ENCODE data around the gene NDUFS1. TPM values are rescaled to one million over a fixed set of nuclear protein-coding genes. Genes with fewer than 3 reads are reported as not detected.
"Not testable (repeated sequence)": the region's sequence is repeated elsewhere in the genome, so short reads cannot be mapped to it uniquely, and the experiment has no call there.

Gene NDUFS1
- total and polyA plus RNA-seq, 9 donors, result 47.3 to 99.3 (median 63.4) TPM

GRCh38 chr2:206150168-206150567 lies 9.1 kb downstream of the NDUFS1 start:
- peaks cover 36% of the 10 kb centered on the region for H3K36me3 ChIP-seq (ENCODE audit: control insufficient read depth, insufficient read depth, low read length)
- WGBS (ENCODE audit: insufficient coverage), result no CpG with 5 or more reads among the region's 1 CpG

GRCh38 chr2:206149330-206149729 lies 9.9 kb downstream of the NDUFS1 start:
- no peak for DNase-seq
- WGBS (ENCODE audit: insufficient coverage), result no CpG with 5 or more reads among the region's 1 CpG

More at GRCh38 chr2:206150168-206150567, 9.1 kb downstream of the NDUFS1 start:
- Histone ChIP-seq H3K27me3 (ENCODE audit: control insufficient read depth, insufficient read depth, low read length) (no peaks in the 10 kb centered on the region), H3K4me3 (ENCODE audit: low read length) (no peak overlapping the region), H3K4me1 (ENCODE audit: control insufficient read depth, insufficient read depth, low read length) (no peaks in the 10 kb centered on the region), H3K9me3 (replicated peaks; ENCODE audit: control insufficient read depth, low read depth, low read length) (no peaks in the 10 kb centered on the region), H3K27ac (ENCODE audit: low read length) (no peak overlapping the region)
- DNase-seq, result no peak

GRCh38 chr2:206145665-206146064 lies 13.6 kb downstream of the NDUFS1 start:
- WGBS (ENCODE audit: insufficient coverage), result 100% methylated on average over 1 of the region's 5 CpGs
- Histone ChIP-seq H3K4me1 (ENCODE audit: control insufficient read depth, insufficient read depth, low read length) (no peaks in the 10 kb centered on the region), H3K36me3 (ENCODE audit: control insufficient read depth, insufficient read depth, low read length) (peaks cover 57% of the 10 kb centered on the region), H3K4me3 (ENCODE audit: low read length) (no peak overlapping the region), H3K27ac (ENCODE audit: low read length) (no peak overlapping the region), H3K9me3 (replicated peaks; ENCODE audit: control insufficient read depth, low read depth, low read length) (no peaks in the 10 kb centered on the region), H3K27me3 (ENCODE audit: control insufficient read depth, insufficient read depth, low read length) (no peaks in the 10 kb centered on the region)
- no peak for DNase-seq

More at GRCh38 chr2:206149330-206149729, 9.9 kb downstream of the NDUFS1 start:
- Histone ChIP-seq H3K36me3 (ENCODE audit: control insufficient read depth, insufficient read depth, low read length) (peaks cover 36% of the 10 kb centered on the region), H3K27ac (ENCODE audit: low read length) (no peak overlapping the region), H3K27me3 (ENCODE audit: control insufficient read depth, insufficient read depth, low read length) (no peaks in the 10 kb centered on the region), H3K4me1 (ENCODE audit: control insufficient read depth, insufficient read depth, low read length) (no peaks in the 10 kb centered on the region), H3K4me3 (ENCODE audit: low read length) (no peak overlapping the region), H3K9me3 (replicated peaks; ENCODE audit: control insufficient read depth, low read depth, low read length) (no peaks in the 10 kb centered on the region)

- WGBS (ENCODE audit: insufficient coverage), result no CpG with 5 or more reads among the region's 2 CpGs
- H3K4me3 ChIP-seq (ENCODE audit: low read length), result no peak overlapping the region
- peaks cover 60% of the 10 kb centered on the region for H3K36me3 ChIP-seq (ENCODE audit: control insufficient read depth, insufficient read depth, low read length)
- no peaks in the 10 kb centered on the region for H3K27me3 ChIP-seq (ENCODE audit: control insufficient read depth, insufficient read depth, low read length)
- H3K27ac ChIP-seq (ENCODE audit: low read length), result no peak overlapping the region
- H3K9me3 ChIP-seq (replicated peaks; ENCODE audit: control insufficient read depth, low read depth, low read length), result no peaks in the 10 kb centered on the region
- no peaks in the 10 kb centered on the region for H3K4me1 ChIP-seq (ENCODE audit: control insufficient read depth, insufficient read depth, low read length)
- DNase-seq, result no peak
Measured at GRCh38 chr2:206144383-206144782, 14.9 kb downstream of the NDUFS1 start.

GRCh38 chr2:206143451-206143850 lies 15.8 kb downstream of the NDUFS1 start:
- H3K36me3 ChIP-seq (ENCODE audit: control insufficient read depth, insufficient read depth, low read length), result peaks cover 65% of the 10 kb centered on the region
- no CpG with 5 or more reads among the region's 4 CpGs for WGBS (ENCODE audit: insufficient coverage)
- H3K27ac ChIP-seq (ENCODE audit: low read length), result no peak overlapping the region
- no peaks in the 10 kb centered on the region for H3K9me3 ChIP-seq (replicated peaks; ENCODE audit: control insufficient read depth, low read depth, low read length)
- no peak overlapping the region for H3K4me3 ChIP-seq (ENCODE audit: low read length)
- H3K27me3 ChIP-seq (ENCODE audit: control insufficient read depth, insufficient read depth, low read length), result no peaks in the 10 kb centered on the region
- DNase-seq, result no peak
- no peaks in the 10 kb centered on the region for H3K4me1 ChIP-seq (ENCODE audit: control insufficient read depth, insufficient read depth, low read length)

GRCh38 chr2:206127656-206128055 lies 31.6 kb downstream of the NDUFS1 start:
- no peak for DNase-seq
- Histone ChIP-seq H3K4me1 (ENCODE audit: control insufficient read depth, insufficient read depth, low read length) (no peaks in the 10 kb centered on the region), H3K9me3 (replicated peaks; ENCODE audit: control insufficient read depth, low read depth, low read length) (no peaks in the 10 kb centered on the region), H3K36me3 (ENCODE audit: control insufficient read depth, insufficient read depth, low read length) (peaks cover 43% of the 10 kb centered on the region), H3K27me3 (ENCODE audit: control insufficient read depth, insufficient read depth, low read length) (no peaks in the 10 kb centered on the region), H3K27ac (ENCODE audit: low read length) (no peak overlapping the region), H3K4me3 (ENCODE audit: low read length) (no peak overlapping the region)

- H3K27ac ChIP-seq (ENCODE audit: low read length), result no peak overlapping the region
- H3K4me1 ChIP-seq (ENCODE audit: control insufficient read depth, insufficient read depth, low read length), result no peaks in the 10 kb centered on the region
- no peaks in the 10 kb centered on the region for H3K9me3 ChIP-seq (replicated peaks; ENCODE audit: control insufficient read depth, low read depth, low read length)
- peaks cover 48% of the 10 kb centered on the region for H3K36me3 ChIP-seq (ENCODE audit: control insufficient read depth, insufficient read depth, low read length)
- DNase-seq, result no peak
- H3K4me3 ChIP-seq (ENCODE audit: low read length), result no peak overlapping the region
- no peaks in the 10 kb centered on the region for H3K27me3 ChIP-seq (ENCODE audit: control insufficient read depth, insufficient read depth, low read length)
Measured at GRCh38 chr2:206125901-206126300, 33.3 kb downstream of the NDUFS1 start.

GRCh38 chr2:206122569-206122968 lies 36.7 kb downstream of the NDUFS1 start:
- H3K36me3 ChIP-seq (ENCODE audit: control insufficient read depth, insufficient read depth, low read length), result peaks cover 39% of the 10 kb centered on the region
- not testable (repeated sequence) for DNase-seq; H3K4me3 ChIP-seq (ENCODE audit: low read length); H3K4me1 ChIP-seq (ENCODE audit: control insufficient read depth, insufficient read depth, low read length); H3K27ac ChIP-seq (ENCODE audit: low read length); H3K9me3 ChIP-seq (replicated peaks; ENCODE audit: control insufficient read depth, low read depth, low read length); H3K27me3 ChIP-seq (ENCODE audit: control insufficient read depth, insufficient read depth, low read length)
- WGBS (ENCODE audit: insufficient coverage), result no CpG with 5 or more reads among the region's 3 CpGs

- H3K4me1 ChIP-seq (ENCODE audit: control insufficient read depth, insufficient read depth, low read length), result no peaks in the 10 kb centered on the region
- H3K27me3 ChIP-seq (ENCODE audit: control insufficient read depth, insufficient read depth, low read length), result no peaks in the 10 kb centered on the region
- H3K9me3 ChIP-seq (replicated peaks; ENCODE audit: control insufficient read depth, low read depth, low read length), result no peaks in the 10 kb centered on the region
- no peak overlapping the region for H3K4me3 ChIP-seq (ENCODE audit: low read length)
- no peak overlapping the region for H3K27ac ChIP-seq (ENCODE audit: low read length)
- no peak for DNase-seq
- H3K36me3 ChIP-seq (ENCODE audit: control insufficient read depth, insufficient read depth, low read length), result peaks cover 15% of the 10 kb centered on the region
- WGBS (ENCODE audit: insufficient coverage), result 95% methylated on average over 20 of the region's 21 CpGs
Measured at GRCh38 chr2:206116278-206116677, 43.0 kb downstream of the NDUFS1 start.

- Histone ChIP-seq H3K36me3 (ENCODE audit: control insufficient read depth, insufficient read depth, low read length) (peaks cover 7% of the 10 kb centered on the region), H3K9me3 (replicated peaks; ENCODE audit: control insufficient read depth, low read depth, low read length) (no peaks in the 10 kb centered on the region), H3K4me3 (ENCODE audit: low read length) (no peak overlapping the region), H3K4me1 (ENCODE audit: control insufficient read depth, insufficient read depth, low read length) (no peaks in the 10 kb centered on the region), H3K27ac (ENCODE audit: low read length) (no peak overlapping the region), H3K27me3 (ENCODE audit: control insufficient read depth, insufficient read depth, low read length) (no peaks in the 10 kb centered on the region)
- no peak for DNase-seq
- WGBS (ENCODE audit: insufficient coverage), result no CpG with 5 or more reads among the region's 3 CpGs
Measured at GRCh38 chr2:206115026-206115578, 44.1 kb downstream of the NDUFS1 start.

All from muscle of leg (tissue), 11 donors.